Loucy (cell line): ENCODE measurements around the gene FAM180A.

ENCODE experiments used
- H2AFZ ChIP-seq: fragments of 200-600 bp; sonication (generic); 2 replicates; pipeline ENCODE4 v1.6.0; 2016; ENCODE audit warnings: antibody characterized with exemption, mild to moderate bottlenecking, low read length, moderate library complexity
- H3F3A ChIP-seq: fragments of 200-600 bp; 2 replicates; pipeline ENCODE4 v1.6.0; 2016; ENCODE audit warnings: antibody characterized with exemption, low read depth, mild to moderate bottlenecking
- H3K27me3 ChIP-seq: fragments of 200-600 bp; sonication (generic); 2 replicates; pipeline ENCODE4 v1.6.1; 2014; ENCODE audit warnings: low read length, mild to moderate bottlenecking; ENCODE audit not compliant: insufficient read depth, poor library complexity, severe bottlenecking
- H3K36me3 ChIP-seq: fragments of 200-600 bp; sonication (generic); 2 replicates; pipeline ENCODE4 v1.6.1; 2016; ENCODE audit warnings: low read length; ENCODE audit not compliant: insufficient read depth
- H3K4me1 ChIP-seq: fragments of 200-600 bp; sonication (generic); 2 replicates; pipeline ENCODE4 v1.5.1; 2014; ENCODE audit warnings: low read length, mild to moderate bottlenecking; ENCODE audit not compliant: insufficient read depth, poor library complexity, severe bottlenecking
- H3K4me2 ChIP-seq: fragments of 200-600 bp; sonication (generic); 2 replicates; pipeline ENCODE4 v1.6.0; 2014; ENCODE audit warnings: antibody characterized with exemption, low read length, low read depth, mild to moderate bottlenecking; ENCODE audit not compliant: poor library complexity, severe bottlenecking
- H3K4me3 ChIP-seq: fragments of 200-600 bp; sonication (generic); 2 replicates; pipeline ENCODE4 v1.5.1; 2014; ENCODE audit warnings: low read length, mild to moderate bottlenecking, mixed read lengths; ENCODE audit not compliant: poor library complexity, severe bottlenecking
- H3K79me2 ChIP-seq: fragments of 200-600 bp; sonication (generic); 2 replicates; pipeline ENCODE4 v1.6.1; 2014; ENCODE audit warnings: low read length; ENCODE audit not compliant: insufficient read depth
- H3K9ac ChIP-seq: fragments of 200-600 bp; sonication (generic); 2 replicates; pipeline ENCODE4 v1.6.0; 2014; ENCODE audit warnings: mild to moderate bottlenecking, low read depth, low read length, moderate library complexity; ENCODE audit not compliant: poor library complexity, severe bottlenecking
- H3K9me2 ChIP-seq: fragments of 200-600 bp; sonication (generic); replicated peaks from 2 replicates; pipeline ENCODE4 v1.6.1; 2016; ENCODE audit warnings: low read depth, low read length, mixed read lengths
- H3K9me3 ChIP-seq: fragments of 200-600 bp; sonication (generic); 2 replicates; pipeline ENCODE4 v1.6.1; 2014; ENCODE audit warnings: mild to moderate bottlenecking, antibody characterized with exemption, low read length, low read depth; ENCODE audit not compliant: insufficient read depth
- H4K20me1 ChIP-seq: fragments of 200-600 bp; sonication (generic); 2 replicates; pipeline ENCODE4 v1.6.0; 2014; ENCODE audit warnings: antibody characterized with exemption, low read length, mild to moderate bottlenecking; ENCODE audit not compliant: insufficient read depth, poor library complexity, severe bottlenecking
- CTCF ChIP-seq: fragments of 200-600 bp; sonication (generic); conservative IDR thresholded peaks from 2 replicates; pipeline ENCODE4 v1.5.1; 2014; ENCODE audit warnings: mild to moderate bottlenecking, antibody characterized with exemption, low read length
- EZH2phosphoT487 ChIP-seq: fragments of 200-600 bp; IDR thresholded peaks from 2 replicates; pipeline ENCODE4 v1.6.1; 2018; ENCODE audit warnings: antibody characterized with exemption, mild to moderate bottlenecking, moderate library complexity, borderline replicate concordance

Gene FAM180A

GRCh38 chr7:135748770-135749169 is at the start of gene FAM180A:
Gene FAM180A (minus strand): TSS chr7:135748813. CDS start chr7:135748580, 233 bp downstream.
- H3K4me2 ChIP-seq: no peak within 1 kb of the TSS
- no peaks in the 10 kb centered on the region for H3K9me2 ChIP-seq
- H3K36me3 ChIP-seq: no peaks in the 10 kb centered on the region
- TF ChIP-seq EZH2phosphoT487 (no peak), CTCF (no peak)
- no peaks in the 10 kb centered on the region for H3K79me2 ChIP-seq
- H3K27me3 ChIP-seq: no peaks in the 10 kb centered on the region
- H3K4me1 ChIP-seq: no peaks in the 10 kb centered on the region
- H3F3A ChIP-seq: no peaks in the 10 kb centered on the region
- H4K20me1 ChIP-seq: no peaks in the 10 kb centered on the region
- no peak within 1 kb of the TSS for H3K4me3 ChIP-seq
- no peak within 1 kb of the TSS for H2AFZ ChIP-seq
- H3K9ac ChIP-seq: no peak within 1 kb of the TSS
- no peaks in the 10 kb centered on the region for H3K9me3 ChIP-seq

- TF ChIP-seq EZH2phosphoT487: no peak
- no peak for TF ChIP-seq CTCF
- H3K27me3 ChIP-seq: no peaks in the 10 kb centered on the region
- H3K4me3 ChIP-seq: no peak overlapping the region
- H3K4me2 ChIP-seq: no peak overlapping the region
- no peaks in the 10 kb centered on the region for H3K9me2 ChIP-seq
- no peaks in the 10 kb centered on the region for H3K4me1 ChIP-seq
- no peaks in the 10 kb centered on the region for H3K36me3 ChIP-seq
- no peak overlapping the region for H2AFZ ChIP-seq
- H4K20me1 ChIP-seq: no peaks in the 10 kb centered on the region
- no peaks in the 10 kb centered on the region for H3K79me2 ChIP-seq
- H3K9ac ChIP-seq: no peak overlapping the region
- no peaks in the 10 kb centered on the region for H3K9me3 ChIP-seq
- no peaks in the 10 kb centered on the region for H3F3A ChIP-seq
Observed at GRCh38 chr7:135798095-135798494, 49.5 kb upstream of the FAM180A start.

GRCh38 chr7:135795846-135796570 is 47.4 kb upstream of the FAM180A start:
- H3K9me3 ChIP-seq: no peaks in the 10 kb centered on the region

More at GRCh38 chr7:135795846-135796570, 47.4 kb upstream of the FAM180A start:
- Histone ChIP-seq H3K4me1 (no peaks in the 10 kb centered on the region), H3K79me2 (no peaks in the 10 kb centered on the region), H3F3A (no peaks in the 10 kb centered on the region), H3K9ac (no peak overlapping the region), H3K4me2 (no peak overlapping the region), H2AFZ (no peak overlapping the region), H4K20me1 (no peaks in the 10 kb centered on the region), H3K9me2 (no peaks in the 10 kb centered on the region), H3K36me3 (no peaks in the 10 kb centered on the region), H3K27me3 (no peaks in the 10 kb centered on the region), H3K4me3 (no peak overlapping the region)
- TF ChIP-seq EZH2phosphoT487: no peak
- TF ChIP-seq CTCF: no peak
